ENCODE data around the gene ILDR1.

The ILDR1 gene

GRCh38 chr3:122014741-122015140 is 7.3 kb downstream of the ILDR1 start:
- no peak for DNase-seq (ENCODE audit: low spot score)

- DNase-seq (ENCODE audit: low spot score) = no peak
Measured at GRCh38 chr3:122013448-122013925, 8.6 kb downstream of the ILDR1 start.

DNA sequence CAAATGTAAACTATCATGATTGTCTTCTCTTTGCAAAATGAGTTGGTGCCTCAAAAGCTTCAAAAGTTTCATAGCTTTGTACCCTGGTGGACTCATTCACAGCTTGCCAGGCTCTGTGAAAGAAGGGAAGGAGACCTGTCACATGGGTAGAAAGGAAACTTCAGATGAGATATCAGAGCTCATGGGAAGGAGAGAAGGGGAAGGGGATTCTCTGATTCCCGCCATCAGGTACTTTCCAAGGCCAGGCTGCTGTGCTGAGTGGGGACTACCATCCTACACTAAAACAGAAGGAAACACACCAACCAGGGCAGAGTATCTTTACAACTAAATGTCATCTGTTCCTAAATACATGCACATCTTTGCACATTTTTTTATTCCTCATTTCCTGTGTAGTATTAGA is 9.2 kb downstream of the ILDR1 start:
- no peak for DNase-seq (ENCODE audit: low spot score)

- no peak for DNase-seq (ENCODE audit: low spot score)
Measured at GRCh38 chr3:122011396-122011795, 10.7 kb downstream of the ILDR1 start.

- DNase-seq (ENCODE audit: low spot score) = no peak
Measured at GRCh38 chr3:122010506-122010905, 11.5 kb downstream of the ILDR1 start.

DNA sequence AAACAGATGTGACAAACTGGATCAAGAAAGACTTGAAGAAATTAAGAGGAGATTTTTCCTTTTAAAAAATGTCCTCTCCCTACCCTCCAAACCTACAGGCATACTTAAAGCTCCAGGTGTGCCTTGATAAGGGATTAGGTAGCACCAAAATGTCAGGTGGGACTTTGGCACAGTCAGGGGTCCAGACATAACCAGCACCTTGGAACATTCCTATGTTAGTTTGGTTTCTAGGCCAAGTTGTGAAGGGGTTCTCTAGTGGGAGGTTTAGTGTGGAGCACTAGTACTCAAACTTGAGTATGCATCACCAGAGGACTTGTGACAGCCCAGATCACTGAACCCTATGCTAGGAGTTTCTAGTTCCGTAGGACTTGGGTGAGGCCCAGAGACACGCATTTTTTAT is 13.9 kb downstream of the ILDR1 start:
- no peak for DNase-seq (ENCODE audit: low spot score)

DNA sequence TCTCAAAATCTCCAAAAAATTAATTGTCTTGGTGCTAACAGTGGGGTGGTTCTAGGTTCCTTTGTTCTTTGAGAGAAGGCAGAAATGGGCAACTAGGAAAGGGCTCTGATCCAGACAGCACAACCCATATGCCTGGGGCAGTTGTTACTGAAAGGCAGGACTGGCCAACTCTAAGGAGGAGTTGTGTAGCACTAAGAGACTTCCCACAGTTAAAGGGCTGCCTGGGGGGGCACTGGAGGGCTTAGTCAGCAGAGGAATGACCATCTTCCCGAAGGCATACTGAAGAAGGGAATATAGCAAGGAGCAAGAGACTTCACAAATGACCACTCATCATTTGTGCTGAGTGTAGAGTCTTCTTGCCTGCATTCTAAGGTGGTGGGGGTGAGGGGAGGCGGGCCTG is 15.8 kb downstream of the ILDR1 start:
- no peak for DNase-seq (ENCODE audit: low spot score)

DNA sequence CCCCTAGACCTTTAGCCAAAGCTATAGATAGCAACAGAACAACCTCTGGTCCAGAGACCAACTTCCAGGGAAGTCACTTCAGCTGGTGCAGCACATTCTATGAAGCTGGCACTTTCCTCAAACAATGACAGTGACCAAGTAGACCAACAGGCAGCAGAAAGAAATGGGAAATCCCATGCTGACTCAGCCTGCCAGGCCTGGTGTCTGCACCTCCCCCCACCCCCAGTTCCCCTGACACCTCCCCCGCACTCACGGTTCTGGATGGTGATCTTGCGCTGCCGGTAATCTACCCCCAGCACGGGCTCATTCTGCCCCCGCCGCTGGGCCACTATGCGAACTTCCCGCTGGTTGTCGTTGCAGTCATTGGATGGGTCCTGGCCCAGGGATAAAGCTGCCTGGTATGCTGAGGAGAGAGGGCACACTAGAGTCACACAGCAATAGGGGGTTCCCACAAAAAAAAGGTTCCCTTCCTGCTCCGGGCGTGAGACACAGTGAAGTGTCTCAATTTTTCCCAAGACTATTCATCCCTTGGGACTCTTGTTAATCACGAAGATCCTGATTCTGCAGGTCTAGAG is 17.0 kb downstream of the ILDR1 start:
- DNase-seq (ENCODE audit: low spot score) = no peak

DNA sequence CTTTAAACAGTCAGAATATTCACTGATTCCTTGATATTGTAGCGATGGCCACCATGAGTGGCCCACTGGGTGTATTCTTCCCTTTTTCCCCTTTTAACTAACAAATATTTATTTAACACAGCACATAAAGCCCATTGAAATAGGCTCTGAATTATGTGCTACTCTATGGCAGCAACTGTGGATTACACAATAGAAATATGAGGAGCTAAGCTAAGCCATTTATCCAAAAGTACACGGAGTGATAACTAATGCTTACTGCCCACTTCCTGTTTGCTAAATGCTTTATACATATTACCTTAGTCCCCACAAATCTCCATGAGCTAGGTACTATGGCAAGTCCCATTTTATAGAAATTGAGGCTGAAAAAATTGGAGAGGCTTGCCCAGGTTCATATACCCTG is 17.9 kb downstream of the ILDR1 start:
- no peak for DNase-seq (ENCODE audit: low spot score)

GRCh38 chr3:122003606-122004005 is 18.4 kb downstream of the ILDR1 start:
- DNase-seq (ENCODE audit: low spot score) = no peak

GRCh38 chr3:122003112-122003511 is 18.9 kb downstream of the ILDR1 start:
- no peak for DNase-seq (ENCODE audit: low spot score)

- DNase-seq (ENCODE audit: low spot score) = no peak
Measured at GRCh38 chr3:122002611-122003010, 19.4 kb downstream of the ILDR1 start.

DNA sequence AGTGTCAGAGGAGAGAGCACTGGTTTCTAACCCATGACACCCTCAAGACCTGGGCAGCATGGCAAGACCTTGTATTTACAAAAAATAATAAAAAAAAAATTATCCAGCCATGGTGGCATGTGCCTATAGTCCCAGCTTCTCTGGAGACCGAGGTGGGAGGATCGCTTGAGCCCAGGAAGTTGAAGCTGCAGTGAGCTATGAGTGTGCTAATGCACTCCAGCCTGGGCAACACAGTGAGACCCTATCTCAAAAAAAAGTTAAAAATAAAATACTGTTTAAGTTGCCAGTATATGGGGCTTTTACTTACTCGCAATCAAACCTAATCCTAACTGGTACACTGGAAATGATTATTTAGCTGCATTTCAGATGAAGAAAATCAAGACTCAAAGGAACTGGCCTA is 20.2 kb downstream of the ILDR1 start:
- DNase-seq (ENCODE audit: low spot score) = no peak

DNA sequence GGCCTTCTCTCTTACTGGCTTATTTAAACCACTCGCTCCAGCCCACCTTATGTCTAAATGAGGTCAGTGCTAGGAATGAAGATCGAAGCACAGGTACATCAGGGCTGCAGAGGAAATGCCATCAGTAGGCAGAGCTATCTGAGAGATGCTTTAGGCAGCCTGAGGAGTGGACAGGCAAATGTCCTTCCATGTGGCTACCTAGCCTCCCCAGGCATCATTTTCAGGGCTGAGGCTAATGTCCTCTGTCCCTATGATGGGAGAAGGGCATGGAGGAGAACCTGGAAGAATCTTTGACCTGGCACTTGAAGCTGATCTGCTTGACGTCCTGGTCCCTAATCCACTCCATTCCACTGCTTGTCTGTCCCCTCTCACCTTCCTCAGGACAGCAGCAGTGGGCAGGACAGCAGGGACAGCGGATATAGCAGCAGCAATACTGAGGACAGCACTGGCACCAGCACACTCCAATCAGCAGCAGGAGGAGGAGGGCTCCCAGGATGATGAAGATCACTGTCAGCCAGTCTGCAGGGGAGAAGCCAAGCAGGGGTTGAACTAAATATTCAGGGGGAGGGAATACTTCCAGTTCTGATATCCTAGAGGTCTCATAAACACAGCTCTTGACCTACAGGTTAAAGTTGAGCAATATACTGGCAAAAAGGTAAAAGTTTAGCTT is 21.0 kb downstream of the ILDR1 start:
- DNase-seq (ENCODE audit: low spot score) = no peak

GRCh38 chr3:121999931-122000330 is 22.1 kb downstream of the ILDR1 start:
- no peak for DNase-seq (ENCODE audit: low spot score)

GRCh38 chr3:121998611-121999473 is 23.2 kb downstream of the ILDR1 start:
- no peak for DNase-seq (ENCODE audit: low spot score)

- no peak for DNase-seq (ENCODE audit: low spot score)
Measured at GRCh38 chr3:121998030-121998580, 23.9 kb downstream of the ILDR1 start.

DNA sequence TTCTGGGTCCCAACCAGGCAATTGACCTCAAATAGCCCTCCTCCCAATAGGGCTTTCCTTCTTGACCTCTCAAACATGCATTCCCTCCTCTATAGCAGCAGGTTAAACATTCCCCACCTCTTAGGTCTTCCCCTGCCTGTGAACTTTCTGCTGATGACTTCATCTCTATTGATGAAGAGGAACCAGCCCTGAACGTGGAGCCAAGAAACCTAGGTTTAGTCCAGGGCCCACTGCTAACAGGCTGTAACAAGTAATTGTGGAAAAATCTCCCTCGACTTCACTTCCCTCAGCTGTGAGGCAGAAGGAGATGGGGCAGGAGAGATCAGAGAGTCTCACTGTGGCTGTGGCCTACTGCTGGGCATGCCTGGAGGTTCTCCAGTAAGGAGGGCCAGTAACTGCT is 24.7 kb downstream of the ILDR1 start:
- no peak for DNase-seq (ENCODE audit: low spot score)

- no peak for DNase-seq (ENCODE audit: low spot score)
Measured at GRCh38 chr3:121996441-121996840, 25.6 kb downstream of the ILDR1 start.

DNA sequence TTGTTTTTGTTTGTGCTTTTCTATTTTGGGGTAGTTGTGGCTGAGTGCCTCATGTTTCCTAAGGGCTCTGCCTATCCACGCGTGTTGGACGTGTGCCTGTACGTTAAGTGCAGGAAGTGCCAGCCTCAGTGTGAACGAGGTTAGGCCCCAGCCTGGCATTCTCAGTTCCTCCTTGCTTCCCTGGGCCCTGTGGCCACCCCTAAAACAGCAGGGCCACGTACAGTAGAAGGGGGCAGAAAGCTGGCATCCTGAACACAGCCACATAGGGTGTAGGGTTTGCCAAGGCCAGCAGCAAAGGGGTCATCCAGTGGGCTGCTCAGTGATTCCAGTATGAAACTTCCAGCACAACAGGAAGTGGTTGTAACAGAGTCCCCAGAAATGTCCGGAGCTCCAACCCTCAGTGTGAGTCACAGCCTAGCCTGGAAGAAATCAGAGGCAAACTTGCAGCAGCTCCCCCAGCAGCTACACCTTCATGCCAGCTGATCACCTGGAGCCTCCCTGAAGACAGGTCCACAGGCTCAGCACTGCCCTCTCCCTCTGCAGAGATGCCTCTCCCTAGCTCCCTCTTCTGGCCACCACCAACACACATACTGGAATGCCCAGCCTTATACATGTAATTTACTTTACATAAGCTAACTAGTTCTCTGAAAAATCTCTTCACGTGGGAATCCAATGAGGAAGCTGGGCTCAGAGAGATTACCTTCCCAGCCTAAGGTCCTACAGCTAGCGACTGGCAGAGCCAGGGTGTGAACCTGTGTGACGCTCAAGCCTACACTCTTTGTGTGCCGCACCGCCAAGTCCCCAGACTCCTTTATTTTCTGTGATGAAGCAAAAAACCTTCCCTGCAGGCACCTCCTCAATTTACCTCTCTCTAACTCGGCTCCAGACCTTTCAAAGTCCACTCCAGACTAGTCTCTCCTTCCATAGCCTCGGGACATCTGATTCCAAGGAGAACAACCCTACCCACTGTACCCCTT is 26.6 kb downstream of the ILDR1 start:
- peak; percentile 32 for DNase-seq (ENCODE audit: low spot score)

DNA sequence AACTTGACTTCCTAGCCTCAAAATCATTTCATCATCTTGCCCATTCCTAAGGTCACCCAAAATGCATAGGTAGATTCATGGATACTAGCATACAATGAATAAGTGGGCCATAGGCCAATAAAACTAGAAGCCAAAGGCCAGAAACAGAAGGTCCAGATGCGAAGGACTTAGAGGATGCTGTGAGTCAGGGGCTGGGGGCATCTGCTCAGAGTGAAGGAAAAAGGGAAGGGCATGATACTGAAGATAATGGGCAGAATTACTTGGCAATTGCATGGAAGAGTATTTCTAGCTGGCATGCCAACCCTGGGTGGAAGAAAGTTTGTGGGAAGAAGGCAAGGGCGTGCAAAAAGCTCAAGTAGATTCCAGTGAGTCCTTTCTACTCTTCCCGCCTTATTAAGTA is 27.5 kb downstream of the ILDR1 start:
- DNase-seq (ENCODE audit: low spot score) = no peak
